K562 (cell line): ENCODE data around the gene TMC5. TPM values are rescaled to one million over a fixed set of nuclear protein-coding genes. Genes with fewer than 3 reads are reported as not detected.

Experiments
- ATAC-seq: fragments of 200-7000 bp; cut with Tn5 transposase; 3 replicates; pipeline ENCODE4 v1.9.1; 2020; ENCODE audit warnings: moderate library complexity
- Bru-seq: library from RNA; stranded (reverse); fragments of 400-500 nt; gene quantifications from one replicate; lab custom pipeline; 2021; lab: Mats Ljungman, UMichigan
- BruChase-seq, 2 experiments: library from RNA; stranded (reverse); fragments of 400-500 nt; gene quantifications; one replicate each; lab custom pipeline; 2021; lab: Mats Ljungman, UMichigan
- BruUV-seq: library from RNA; stranded (reverse); fragments of 400-500 nt; replicated peaks from 2 replicates; lab custom pipeline; 2021; lab: Mats Ljungman, UMichigan
- CTCF ChIA-PET: fragments of 300-600 bp; formaldehyde crosslinking; extraction: SDS; loops from one replicate; lab custom pipeline; 2021; ENCODE audit warnings: low intra/inter-chr PET ratio; lab: Yijun Ruan, JAX
- POLR2A ChIA-PET: fragments of 300-600, 350-650 bp; sonication (Branson Sonifier 250); formaldehyde crosslinking; extraction: SDS; loops from one replicate; lab custom pipeline; 2021; ENCODE audit warnings: antibody characterized with exemption, inconsistent platforms; lab: Yijun Ruan, JAX
- DNase-seq, 4 experiments: peaks; one replicate each; pipeline versions ENCODE4 v3.0.0 to v3.0.0-alpha.2; 2011 to 2018; ENCODE audit warnings: low spot score in 3 of 4, mixed read lengths in 3 of 4; ENCODE audit errors: extremely low read depth in 1 of 4
- FAIRE-seq: peaks from 2 replicates; lab custom pipeline; 2011; peaks lifted over from hg19 to GRCh38; lab: Jason Lieb, UNC
- H2AFZ ChIP-seq: 2 replicates; pipeline ENCODE4 v1.6.0; 2011; ENCODE audit warnings: low read depth, low read length, control low read depth, inconsistent platforms
- H3K27ac ChIP-seq: fragments of 200-600 bp; 3 replicates; pipeline ENCODE4 v1.8.0; 2011; ENCODE audit warnings: low read depth, mild to moderate bottlenecking, control low read depth, inconsistent platforms, low read length, moderate library complexity, mixed read lengths; ENCODE audit errors: extremely low read depth
- H3K27me3 ChIP-seq, 2 experiments: fragments of 300-600 bp in 1 of 2; 2 replicates in 1 of 2; 3 replicates in 1 of 2; pipeline versions ENCODE4 v1.6.0 to v1.8.0; 2011; ENCODE audit warnings: inconsistent platforms in 2 of 2, low read length in 2 of 2, mild to moderate bottlenecking in 1 of 2, mixed read lengths in 1 of 2, moderate library complexity in 1 of 2; ENCODE audit not compliant: control insufficient read depth in 2 of 2, insufficient read depth in 2 of 2
- H3K36me3 ChIP-seq: fragments of 300-600 bp; 3 replicates; pipeline ENCODE4 v1.8.0; 2011; ENCODE audit warnings: mild to moderate bottlenecking, low read length, inconsistent platforms; ENCODE audit not compliant: control insufficient read depth, insufficient read depth
- H3K4me1 ChIP-seq, 2 experiments: fragments of 200-600 bp in 1 of 2; replicated peaks in 1 of 2; 2 replicates in 1 of 2; 3 replicates in 1 of 2; pipeline versions ENCODE4 v1.5.1 to v1.8.0; 2011; ENCODE audit warnings: inconsistent platforms in 2 of 2, low read length in 2 of 2, mild to moderate bottlenecking in 1 of 2, mixed read lengths in 1 of 2, moderate library complexity in 1 of 2; ENCODE audit not compliant: control insufficient read depth in 2 of 2, insufficient read depth in 2 of 2
- H3K4me2 ChIP-seq: 2 replicates; pipeline ENCODE4 v1.6.1; 2011; ENCODE audit warnings: low read length, control low read depth, inconsistent platforms, mixed read lengths; ENCODE audit not compliant: insufficient read depth
- H3K4me3 ChIP-seq: fragments of 200-600 bp; sonication (generic), shearing (Covaris generic); 2 replicates; pipeline ENCODE4 v1.5.1; 2016; ENCODE audit warnings: control low read depth, inconsistent platforms
- H3K79me2 ChIP-seq: fragments of 200-600 bp; 3 replicates; pipeline ENCODE4 v1.8.0; 2011; ENCODE audit warnings: low read length, inconsistent platforms; ENCODE audit not compliant: control insufficient read depth, insufficient read depth
- H3K9ac ChIP-seq, 2 experiments: 2 replicates each; pipeline versions ENCODE4 v1.6.0 to v1.6.1; 2011; ENCODE audit warnings: low read depth in 2 of 2, low read length in 2 of 2, control low read depth in 1 of 2, inconsistent platforms in 1 of 2, mild to moderate bottlenecking in 1 of 2, mixed read lengths in 1 of 2; ENCODE audit not compliant: insufficient read depth in 1 of 2
- H3K9me1 ChIP-seq: one replicate; pipeline ENCODE4 v1.6.0; 2011; ENCODE audit warnings: inconsistent platforms, mild to moderate bottlenecking, low read length, moderate library complexity; ENCODE audit not compliant: control insufficient read depth, insufficient read depth
- H3K9me3 ChIP-seq: replicated peaks from 2 replicates; pipeline ENCODE4 v1.5.1; 2011; ENCODE audit warnings: low read depth, low read length, inconsistent platforms; ENCODE audit not compliant: control insufficient read depth, insufficient read depth
- H4K20me1 ChIP-seq: replicated peaks from 2 replicates; pipeline ENCODE4 v1.6.1; 2011; ENCODE audit warnings: low read length, inconsistent platforms, mixed read lengths; ENCODE audit not compliant: control insufficient read depth, insufficient read depth
- FOXA3 ChIP-seq, 2 experiments: fragments of 450-650 bp in 1 of 2; sonication (generic) in 1 of 2; formaldehyde crosslinking; IDR thresholded peaks in 1 of 2; conservative IDR thresholded peaks in 1 of 2; 2 replicates each; pipeline versions ENCODE4 v1.4.0 to v1.8.0; 2020 to 2022; ENCODE audit warnings: mild to moderate bottlenecking in 2 of 2, missing genetic modification reagents in 1 of 2
- FOXK2 ChIP-seq, 2 experiments: fragments of 450-650 bp; IDR thresholded peaks in 1 of 2; conservative IDR thresholded peaks in 1 of 2; 2 replicates each; pipeline ENCODE4 v1.6.1; 2016; ENCODE audit warnings: low read depth in 2 of 2, mild to moderate bottlenecking in 1 of 2
- MBD2 ChIP-seq: sonication (generic); IDR thresholded peaks from 2 replicates; pipeline ENCODE4 v1.6.1; 2016; ENCODE audit warnings: low read depth, borderline replicate concordance
- ZNF133 ChIP-seq: fragments of 250-450 bp; sonication (Bioruptor Pico); IDR thresholded peaks from 2 replicates; pipeline ENCODE4 v1.4.0; 2020; ENCODE audit warnings: mild to moderate bottlenecking
- WGBS: fragments of 100-300 bp; shearing (Covaris generic); methylation state at CpG from one replicate; pipeline ENCODE4 v1.1.6; 2016; ENCODE audit warnings: low coverage, mixed read lengths; ENCODE audit not compliant: insufficient coverage; ENCODE audit errors: missing lambda C conversion rate; 5-methylcytosine and 5-hydroxymethylcytosine counted together
- in situ Hi-C: fragments of 300-500 bp; cut with MboI; formaldehyde crosslinking; loops from 4 replicates; pipeline ENCODE4 v1.15.0; 2018; ENCODE audit warnings: inconsistent platforms, mixed read lengths
- intact Hi-C: fragments of 100-400 bp; cut with micrococcal nuclease; formaldehyde crosslinking; loops from 2 replicates; pipeline ENCODE4 v1.14.2; 2022
- long read RNA-seq, 3 experiments: library from polyadenylated mRNA in 2 of 3; library from RNA in 1 of 3; unstranded in 2 of 3; stranded (forward) in 1 of 3; transcript quantifications; one replicate each; pipeline ENCODE4 v2.0.0, GENCODE V29; 2019 to 2022
- polyA minus RNA-seq, 3 experiments: library from RNA; depleted of rRNA, polyadenylated mRNA; stranded (reverse); fragments of >200 nt; gene quantifications; 2 replicates each; pipeline ENCODE4 v1.2.3, GENCODE V29; 2011
- polyA plus RNA-seq, 8 experiments: library from polyadenylated mRNA; depleted of rRNA in 4 of 8; stranded (reverse) in 5 of 8; unstranded in 3 of 8; fragments of >200 nt; fragmentation: Nextera tagmentation in 2 of 8; fragmentation: Illumina TruSeq in 1 of 8; extraction: Ambion mirVana in 2 of 8; extraction: Trizol in 1 of 8; gene quantifications; 2 replicates each; pipeline versions ENCODE4 v1.2.1 to v1.2.3, GENCODE V29; 2011 to 2014; ENCODE audit warnings: inconsistent platforms in 1 of 8, missing spikeins in 1 of 8
- total RNA-seq, 7 experiments: library from RNA; depleted of rRNA in 6 of 7; stranded (reverse); fragments of >200 nt in 6 of 7; fragmentation: Illumina TruSeq in 2 of 7; extraction: Trizol in 2 of 7; gene quantifications; 2 replicates each; pipeline versions ENCODE4 v1.2.1 to v1.2.3, GENCODE V29; 2011 to 2021; ENCODE audit warnings: low replicate concordance in 1 of 7
- TF ChIP-seq, protein P1 (sequence below): IDR thresholded peaks from 2 replicates; pipeline ENCODE4 v1.6.1; 2012; ENCODE audit warnings: low read depth, low read length, improper control_type of control experiment, borderline replicate concordance
- TF ChIP-seq, protein P2 (sequence below), 2 experiments: fragments of 200-800 bp in 1 of 2; sonication (Bioruptor generic) in 1 of 2; sonication (generic) in 1 of 2; formaldehyde crosslinking in 1 of 2; IDR thresholded peaks in 1 of 2; conservative IDR thresholded peaks in 1 of 2; 2 replicates each; pipeline versions ENCODE4 v1.5.0 to v1.6.1; 2016 to 2020; ENCODE audit warnings: missing compliant biosample characterization in 1 of 2, missing genetic modification characterization in 1 of 2, missing genetic modification reagents in 1 of 2

TMC5 gene, protein sequence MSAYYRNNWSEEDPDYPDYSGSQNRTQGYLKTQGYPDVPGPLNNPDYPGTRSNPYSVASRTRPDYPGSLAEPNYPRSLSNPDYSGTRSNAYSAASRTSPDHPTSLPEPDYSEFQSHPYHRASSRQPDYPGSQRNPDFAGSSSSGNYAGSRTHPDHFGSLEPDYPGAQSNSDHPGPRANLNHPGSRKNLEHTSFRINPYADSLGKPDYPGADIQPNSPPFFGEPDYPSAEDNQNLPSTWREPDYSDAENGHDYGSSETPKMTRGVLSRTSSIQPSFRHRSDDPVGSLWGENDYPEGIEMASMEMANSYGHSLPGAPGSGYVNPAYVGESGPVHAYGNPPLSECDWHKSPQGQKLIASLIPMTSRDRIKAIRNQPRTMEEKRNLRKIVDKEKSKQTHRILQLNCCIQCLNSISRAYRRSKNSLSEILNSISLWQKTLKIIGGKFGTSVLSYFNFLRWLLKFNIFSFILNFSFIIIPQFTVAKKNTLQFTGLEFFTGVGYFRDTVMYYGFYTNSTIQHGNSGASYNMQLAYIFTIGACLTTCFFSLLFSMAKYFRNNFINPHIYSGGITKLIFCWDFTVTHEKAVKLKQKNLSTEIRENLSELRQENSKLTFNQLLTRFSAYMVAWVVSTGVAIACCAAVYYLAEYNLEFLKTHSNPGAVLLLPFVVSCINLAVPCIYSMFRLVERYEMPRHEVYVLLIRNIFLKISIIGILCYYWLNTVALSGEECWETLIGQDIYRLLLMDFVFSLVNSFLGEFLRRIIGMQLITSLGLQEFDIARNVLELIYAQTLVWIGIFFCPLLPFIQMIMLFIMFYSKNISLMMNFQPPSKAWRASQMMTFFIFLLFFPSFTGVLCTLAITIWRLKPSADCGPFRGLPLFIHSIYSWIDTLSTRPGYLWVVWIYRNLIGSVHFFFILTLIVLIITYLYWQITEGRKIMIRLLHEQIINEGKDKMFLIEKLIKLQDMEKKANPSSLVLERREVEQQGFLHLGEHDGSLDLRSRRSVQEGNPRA
- total RNA-seq (2011; cell fraction: chromatin; rRNA removed; ENCODE audit: low replicate concordance) = 0.16 and 0.44 TPM in 2 replicates
- 0.17 TPM in 1 of 2 replicates, not detected in the other for total RNA-seq (2011; cell fraction: nucleolus; rRNA removed)
- 0.31 and 0.95 TPM in 2 replicates for total RNA-seq (2011; cell fraction: nucleoplasm; rRNA removed)
- 0.94 and 1.8 TPM in 2 replicates for total RNA-seq (2014; rRNA removed)
- 2.3 and 2.5 TPM in 2 replicates for total RNA-seq (2014; rRNA removed; fragmentation: Illumina TruSeq; extraction: Trizol)
- 0.83 and 1.1 TPM in 2 replicates for total RNA-seq (2015; rRNA removed; fragmentation: Illumina TruSeq; extraction: Trizol)
- total RNA-seq (2021) = 1.3 and 2.7 TPM in 2 replicates
- 2.4 and 2.6 TPM in 2 replicates for polyA plus RNA-seq (2011; rRNA removed)
- polyA plus RNA-seq (2011; cell fraction: cytosol; rRNA removed) = 0.12 and 0.34 TPM in 2 replicates
- polyA plus RNA-seq (2011; cell fraction: nucleus; rRNA removed) = 0.16 and 0.88 TPM in 2 replicates
- polyA plus RNA-seq (2012) = 0.90 and 1.7 TPM in 2 replicates
- 1.7 and 2.3 TPM in 2 replicates for polyA plus RNA-seq (2014; fragmentation: Illumina TruSeq; extraction: Trizol)
- polyA plus RNA-seq (2014; fragmentation: Nextera tagmentation; extraction: Ambion mirVana) = 1 to 10 TPM; 1.5 to 1.6 TPM
- 1.6 and 2.2 TPM in 2 replicates for polyA plus RNA-seq (2014; rRNA removed)
- polyA minus RNA-seq (2011; rRNA and poly(A)+ RNA removed) = 0.77 and 1.9 TPM in 2 replicates
- polyA minus RNA-seq (2011; cell fraction: cytosol; rRNA and poly(A)+ RNA removed) = 1.7 TPM in 1 of 2 replicates, not detected in the other
- 0.13 and 0.56 TPM in 2 replicates for polyA minus RNA-seq (2011; cell fraction: nucleus; rRNA and poly(A)+ RNA removed)
- percentile 20 among the genes with signal in this experiment for Bru-seq, nascent RNA
- percentile 16 among the genes with signal in this experiment for BruChase-seq, experiment 1, labeled RNA remaining after a 2-hour chase
- percentile 19 among the genes with signal in this experiment for BruChase-seq, experiment 2, labeled RNA remaining after a 6-hour chase
- long read RNA-seq, experiment 1, partial matches to known transcripts = 1 of 7 reads
- long read RNA-seq, experiment 1, other reads (novel, unspliced or antisense) = 6 of 7 reads
- long read RNA-seq, experiment 2, partial matches to known transcripts = 0 of 3 reads
- long read RNA-seq, experiment 2, other reads (novel, unspliced or antisense) = 3 of 3 reads
- long read RNA-seq, experiment 3, partial matches to known transcripts = 1 of 1 reads
- long read RNA-seq, experiment 3, other reads (novel, unspliced or antisense) = 0 of 1 reads

DNA sequence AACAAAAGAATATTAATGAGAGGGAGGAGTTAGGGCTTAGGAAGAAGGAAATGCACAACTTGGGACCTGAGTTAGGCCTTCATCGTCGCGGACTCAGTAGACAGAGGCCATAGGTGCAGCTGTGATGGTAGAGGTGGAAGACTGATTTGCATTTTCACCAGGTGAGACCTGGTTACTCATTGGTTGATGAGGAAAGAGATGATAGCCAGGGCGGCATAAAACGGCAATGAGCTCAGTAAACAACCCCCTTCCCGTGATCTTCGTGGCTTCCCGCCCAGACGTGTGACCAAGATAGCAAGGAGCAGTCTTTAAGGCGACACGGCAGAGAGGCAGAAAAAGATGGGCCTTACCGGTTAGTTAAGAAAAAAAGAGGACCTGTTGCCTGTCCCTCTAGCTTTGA is at the start of gene TMC5:
TMC5 (plus strand) TSS at position 244 of the 400 bp plus-strand sequence. CDS start 22,156 bp downstream, outside the sequence.
- FAIRE-seq (no peak), DNase-seq (peak; percentile 15 to 33 (median 28)), ATAC-seq (peak; percentile 62)
- ChIA-PET CTCF (no interaction called here), POLR2A (interaction anchor here (0.6 to 1.0 kb wide), 3 partner anchors 8 to 15 kb away, joined by 3 to 4 read pairs (median 4); no protein-coding TSS in a partner anchor)
- Histone ChIP-seq H3K9me1 (no peaks in the 10 kb centered on the region), H3K9me3 (0 out of 2 replicates have a peak, but pooled peaks cover 2% of the 10 kb centered on the region), H4K20me1 (no peaks in the 10 kb centered on the region), H3K36me3 (no peaks in the 10 kb centered on the region), H3K4me3 (no peak within 1 kb of the TSS), H3K4me2 (peak within 1 kb of the TSS; percentile 51), H3K4me1 (peaks cover 7% of the 10 kb centered on the region in 2 experiments; a peak in 4 of 5 replicates), H3K79me2 (no peaks in the 10 kb centered on the region), H3K27ac (no peak within 1 kb of the TSS), H3K27me3 (peaks cover 0 to 3% of the 10 kb centered on the region in 2 experiments; a peak in 2 of 5 replicates), H3K9ac (peak within 1 kb of the TSS in 1 of 2 experiments; percentile 48; a peak in 1 of 4 replicates), H2AFZ (peak within 1 kb of the TSS; percentile 63)
- WGBS = 15% methylated on average over 12 of the region's 12 CpGs
- in situ Hi-C loops (no loop called here), intact Hi-C loops (no loop called here)
- no TSS peak for BruUV-seq
- TF ChIP-seq, protein P1, sequence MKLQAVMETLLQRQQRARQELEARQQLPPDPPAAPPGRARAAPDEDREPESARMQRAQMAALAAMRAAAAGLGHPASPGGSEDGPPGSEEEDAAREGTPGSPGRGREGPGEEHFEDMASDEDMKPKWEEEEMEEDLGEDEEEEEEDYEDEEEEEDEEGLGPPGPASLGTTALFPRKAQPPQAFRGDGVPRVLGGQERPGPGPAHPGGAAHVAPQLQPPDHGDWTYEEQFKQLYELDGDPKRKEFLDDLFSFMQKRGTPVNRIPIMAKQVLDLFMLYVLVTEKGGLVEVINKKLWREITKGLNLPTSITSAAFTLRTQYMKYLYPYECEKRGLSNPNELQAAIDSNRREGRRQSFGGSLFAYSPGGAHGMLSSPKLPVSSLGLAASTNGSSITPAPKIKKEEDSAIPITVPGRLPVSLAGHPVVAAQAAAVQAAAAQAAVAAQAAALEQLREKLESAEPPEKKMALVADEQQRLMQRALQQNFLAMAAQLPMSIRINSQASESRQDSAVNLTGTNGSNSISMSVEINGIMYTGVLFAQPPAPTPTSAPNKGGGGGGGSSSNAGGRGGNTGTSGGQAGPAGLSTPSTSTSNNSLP = no peak
- no peak for TF ChIP-seq MBD2
- TF ChIP-seq, protein P2, sequence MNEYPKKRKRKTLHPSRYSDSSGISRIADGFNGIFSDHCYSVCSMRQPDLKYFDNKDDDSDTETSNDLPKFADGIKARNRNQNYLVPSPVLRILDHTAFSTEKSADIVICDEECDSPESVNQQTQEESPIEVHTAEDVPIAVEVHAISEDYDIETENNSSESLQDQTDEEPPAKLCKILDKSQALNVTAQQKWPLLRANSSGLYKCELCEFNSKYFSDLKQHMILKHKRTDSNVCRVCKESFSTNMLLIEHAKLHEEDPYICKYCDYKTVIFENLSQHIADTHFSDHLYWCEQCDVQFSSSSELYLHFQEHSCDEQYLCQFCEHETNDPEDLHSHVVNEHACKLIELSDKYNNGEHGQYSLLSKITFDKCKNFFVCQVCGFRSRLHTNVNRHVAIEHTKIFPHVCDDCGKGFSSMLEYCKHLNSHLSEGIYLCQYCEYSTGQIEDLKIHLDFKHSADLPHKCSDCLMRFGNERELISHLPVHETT (CRISPR knock-in tag; conservative IDR thresholded peaks at IDR 0.05 in 1 of 2, IDR thresholded peaks at IDR 0.05 in 1 of 2) = no peak
- 0 out of 4 replicates have a peak, but pooled peaks have one; percentile 11 to 45 for TF ChIP-seq FOXA3 (CRISPR knock-in tag; conservative IDR thresholded peaks at IDR 0.05 in 1 of 2, IDR thresholded peaks at IDR 0.05 in 1 of 2)
- TF ChIP-seq FOXK2 (conservative IDR thresholded peaks at IDR 0.05 in 1 of 2, IDR thresholded peaks at IDR 0.05 in 1 of 2; ENCODE audit: low read depth in 2 of 2) = 0 out of 4 replicates have a peak, but pooled peaks have one; percentile 31 to 39
- TF ChIP-seq ZNF133 (CRISPR knock-in tag) = no peak
